Measurements from ENCODE around the gene MYOT.

DNA sequence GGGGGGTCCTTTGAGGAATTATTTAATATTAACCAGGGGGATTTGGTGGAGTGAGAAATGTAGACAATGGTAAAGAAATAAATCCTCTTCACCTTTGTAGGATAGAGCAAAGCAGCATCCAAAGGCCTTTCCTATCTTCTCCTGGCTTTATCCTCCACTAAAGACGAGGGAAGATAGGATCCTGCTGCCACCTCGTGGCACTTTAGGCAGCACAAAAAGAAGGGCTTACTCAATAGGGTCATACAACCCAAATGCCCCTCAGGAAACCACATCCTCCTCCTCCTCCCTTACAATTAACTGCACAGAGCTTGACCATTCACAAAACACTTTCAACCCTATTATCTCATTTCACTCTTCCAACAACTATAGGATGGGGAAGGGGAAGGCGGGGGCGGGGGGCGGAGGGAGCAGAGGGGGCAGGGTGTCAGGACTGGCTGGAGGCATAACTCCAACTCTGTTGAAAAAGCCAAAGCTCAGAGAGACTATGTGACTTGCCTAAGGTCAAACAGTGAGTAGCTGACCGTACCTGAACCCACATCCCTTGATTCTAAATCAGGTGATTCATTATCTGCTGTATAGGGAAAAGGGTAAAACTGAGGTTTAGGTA lies 45.4 kb upstream of the MYOT start:
- TF ChIP-seq, protein P1, sequence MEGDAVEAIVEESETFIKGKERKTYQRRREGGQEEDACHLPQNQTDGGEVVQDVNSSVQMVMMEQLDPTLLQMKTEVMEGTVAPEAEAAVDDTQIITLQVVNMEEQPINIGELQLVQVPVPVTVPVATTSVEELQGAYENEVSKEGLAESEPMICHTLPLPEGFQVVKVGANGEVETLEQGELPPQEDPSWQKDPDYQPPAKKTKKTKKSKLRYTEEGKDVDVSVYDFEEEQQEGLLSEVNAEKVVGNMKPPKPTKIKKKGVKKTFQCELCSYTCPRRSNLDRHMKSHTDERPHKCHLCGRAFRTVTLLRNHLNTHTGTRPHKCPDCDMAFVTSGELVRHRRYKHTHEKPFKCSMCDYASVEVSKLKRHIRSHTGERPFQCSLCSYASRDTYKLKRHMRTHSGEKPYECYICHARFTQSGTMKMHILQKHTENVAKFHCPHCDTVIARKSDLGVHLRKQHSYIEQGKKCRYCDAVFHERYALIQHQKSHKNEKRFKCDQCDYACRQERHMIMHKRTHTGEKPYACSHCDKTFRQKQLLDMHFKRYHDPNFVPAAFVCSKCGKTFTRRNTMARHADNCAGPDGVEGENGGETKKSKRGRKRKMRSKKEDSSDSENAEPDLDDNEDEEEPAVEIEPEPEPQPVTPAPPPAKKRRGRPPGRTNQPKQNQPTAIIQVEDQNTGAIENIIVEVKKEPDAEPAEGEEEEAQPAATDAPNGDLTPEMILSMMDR (IDR thresholded peaks at IDR 0.05), result peak in 1 of 6 experiments; percentile 13
- TF ChIP-seq POLR2AphosphoS5 (IDR thresholded peaks at IDR 0.05) (no peak), POLR2A (IDR thresholded peaks at IDR 0.05) (no peak), EP300 (IDR thresholded peaks at IDR 0.05) (no peak)
